NB4 (cell line): ENCODE data around the gene DOLPP1.

ENCODE experiments used
- DNase-seq: peaks from one replicate; pipeline ENCODE4 v3.0.0; 2010; ENCODE audit warnings: low read depth
- H3K4me3 ChIP-seq: one replicate; pipeline ENCODE4 v1.5.1; 2011; ENCODE audit warnings: mild to moderate bottlenecking, low read depth, low read length, moderate library complexity
- CTCF ChIP-seq: IDR thresholded peaks from one replicate; pipeline ENCODE4 v1.5.1; 2012; ENCODE audit warnings: low read depth, low read length
- MAX ChIP-seq: IDR thresholded peaks from 2 replicates; pipeline ENCODE4 v1.6.1; 2011; ENCODE audit warnings: low read depth, low read length
- MYC ChIP-seq: IDR thresholded peaks from 2 replicates; pipeline ENCODE4 v1.6.1; 2011; ENCODE audit warnings: low read depth, low read length
- POLR2A ChIP-seq: IDR thresholded peaks from 2 replicates; pipeline ENCODE4 v1.6.1; 2011; ENCODE audit warnings: mild to moderate bottlenecking; ENCODE audit not compliant: insufficient read length; ENCODE audit errors: extremely low read depth

Gene DOLPP1

GRCh38 chr9:129069862-129070641 is 10.9 kb upstream of the DOLPP1 start:
- H3K4me3 ChIP-seq, result no peak overlapping the region
- no peak for DNase-seq
- no peak for TF ChIP-seq MYC
- no peak for TF ChIP-seq CTCF
- no peak for TF ChIP-seq POLR2A
- no peak for TF ChIP-seq MAX

GRCh38 chr9:129070696-129071525 is 10.0 kb upstream of the DOLPP1 start:
- TF ChIP-seq MYC (no peak), MAX (no peak), CTCF (no peak), POLR2A (no peak)
- H3K4me3 ChIP-seq, result no peak overlapping the region
- DNase-seq, result no peak

GRCh38 chr9:129071526-129072126 is 9.3 kb upstream of the DOLPP1 start:
- TF ChIP-seq MYC (no peak), POLR2A (no peak), CTCF (no peak), MAX (no peak)
- DNase-seq, result no peak
- no peak overlapping the region for H3K4me3 ChIP-seq

GRCh38 chr9:129072171-129072570 is 8.7 kb upstream of the DOLPP1 start:
- no peak for DNase-seq
- TF ChIP-seq MAX, result no peak
- H3K4me3 ChIP-seq, result no peak overlapping the region

- DNase-seq, result no peak
- TF ChIP-seq MAX (no peak), POLR2A (no peak), MYC (no peak), CTCF (no peak)
- no peak overlapping the region for H3K4me3 ChIP-seq
Observed at GRCh38 chr9:129073404-129073803, 7.5 kb upstream of the DOLPP1 start.
